HepG2 (cell line): ENCODE measurements around the gene REEP6. TPM values are rescaled to one million over a fixed set of nuclear protein-coding genes. Genes with fewer than 3 reads are reported as not detected.
A peak's percentile ranks its signal among the peaks of the same experiment; 100 is the strongest.

ENCODE experiments used
- HES4 ChIP-seq: sonication (generic); formaldehyde crosslinking; IDR thresholded peaks from 2 replicates; pipeline ENCODE4 v1.9.0; 2021; ENCODE audit warnings: mild to moderate bottlenecking, missing genetic modification reagents, borderline replicate concordance
- PTBP1 ChIP-seq: fragments of 200-400 bp; formaldehyde crosslinking; IDR thresholded peaks from 2 replicates; pipeline ENCODE4 v1.6.1; 2018; ENCODE audit warnings: low read length, low read depth; ENCODE audit not compliant: poor library complexity, severe bottlenecking
- RAD21 ChIP-seq: fragments of 450-650 bp; formaldehyde crosslinking; IDR thresholded peaks from 2 replicates; pipeline ENCODE4 v1.5.0; 2020; ENCODE audit warnings: mild to moderate bottlenecking
- ZBTB10 ChIP-seq: sonication (generic); formaldehyde crosslinking; IDR thresholded peaks from 2 replicates; pipeline ENCODE4 v1.4.0; 2020; ENCODE audit warnings: missing genetic modification reagents, borderline replicate concordance
- ZNF282 ChIP-seq: fragments of 450-650 bp; IDR thresholded peaks from 2 replicates; pipeline ENCODE4 v1.6.1; 2018; ENCODE audit not compliant: partially characterized antibody
- ZNF703 ChIP-seq: sonication (generic); formaldehyde crosslinking; IDR thresholded peaks from 2 replicates; pipeline ENCODE4 v1.5.1; 2020; ENCODE audit warnings: missing genetic modification reagents, mild to moderate bottlenecking, moderate library complexity, borderline replicate concordance
- polyA plus RNA-seq, 8 experiments: library from polyadenylated mRNA; depleted of rRNA in 3 of 8; stranded (reverse) in 7 of 8; unstranded in 1 of 8; fragments of >200 nt; fragmentation: Illumina TruSeq in 4 of 8; extraction: Trizol in 4 of 8; gene quantifications; 2 replicates each; pipeline versions ENCODE4 v1.2.1 to v1.2.3, GENCODE V29; 2011 to 2016; ENCODE audit warnings: low read depth in 4 of 8, missing spikeins in 1 of 8, mixed read lengths in 1 of 8; ENCODE audit not compliant: insufficient read depth in 1 of 8
- total RNA-seq, 5 experiments: library from RNA; depleted of rRNA; stranded (reverse); fragments of >200 nt; fragmentation: Illumina TruSeq; extraction: Trizol; gene quantifications; 2 replicates each; pipeline ENCODE4 v1.2.3, GENCODE V29; 2016; ENCODE audit warnings: low read depth in 1 of 5
- TF ChIP-seq, protein P1 (sequence below): sonication (generic); formaldehyde crosslinking; IDR thresholded peaks from 2 replicates; pipeline ENCODE4 v1.5.1; 2020; ENCODE audit warnings: missing genetic modification reagents, mild to moderate bottlenecking, borderline replicate concordance
- TF ChIP-seq, protein P2 (sequence below): sonication (generic); formaldehyde crosslinking; IDR thresholded peaks from 2 replicates; pipeline ENCODE4 v1.5.1; 2020; ENCODE audit warnings: mild to moderate bottlenecking, missing genetic modification reagents, moderate library complexity
- TF ChIP-seq, protein P3 (sequence below), 2 experiments: sonication (generic) in 1 of 2; formaldehyde crosslinking in 1 of 2; IDR thresholded peaks; 2 replicates each; pipeline versions ENCODE4 v1.6.1 to v1.9.0; 2014 to 2022; ENCODE audit warnings: antibody characterized with exemption in 1 of 2, borderline replicate concordance in 1 of 2, inconsistent platforms in 1 of 2, low read depth in 1 of 2, missing genetic modification reagents in 1 of 2
- TF ChIP-seq, protein P4 (sequence below): sonication (generic); formaldehyde crosslinking; IDR thresholded peaks from 2 replicates; pipeline ENCODE4 v1.4.0; 2020; ENCODE audit warnings: mild to moderate bottlenecking, missing genetic modification reagents

Gene REEP6
- total and polyA plus RNA-seq, 2 of the 13 experiments (the other 11 are each of a cell fraction or from before 2014, with no cell fraction given): 10.0 to 28.8 TPM

GRCh38 chr19:1491114-1491848, at the start of gene REEP6 (continued):
- TF ChIP-seq, protein P1, sequence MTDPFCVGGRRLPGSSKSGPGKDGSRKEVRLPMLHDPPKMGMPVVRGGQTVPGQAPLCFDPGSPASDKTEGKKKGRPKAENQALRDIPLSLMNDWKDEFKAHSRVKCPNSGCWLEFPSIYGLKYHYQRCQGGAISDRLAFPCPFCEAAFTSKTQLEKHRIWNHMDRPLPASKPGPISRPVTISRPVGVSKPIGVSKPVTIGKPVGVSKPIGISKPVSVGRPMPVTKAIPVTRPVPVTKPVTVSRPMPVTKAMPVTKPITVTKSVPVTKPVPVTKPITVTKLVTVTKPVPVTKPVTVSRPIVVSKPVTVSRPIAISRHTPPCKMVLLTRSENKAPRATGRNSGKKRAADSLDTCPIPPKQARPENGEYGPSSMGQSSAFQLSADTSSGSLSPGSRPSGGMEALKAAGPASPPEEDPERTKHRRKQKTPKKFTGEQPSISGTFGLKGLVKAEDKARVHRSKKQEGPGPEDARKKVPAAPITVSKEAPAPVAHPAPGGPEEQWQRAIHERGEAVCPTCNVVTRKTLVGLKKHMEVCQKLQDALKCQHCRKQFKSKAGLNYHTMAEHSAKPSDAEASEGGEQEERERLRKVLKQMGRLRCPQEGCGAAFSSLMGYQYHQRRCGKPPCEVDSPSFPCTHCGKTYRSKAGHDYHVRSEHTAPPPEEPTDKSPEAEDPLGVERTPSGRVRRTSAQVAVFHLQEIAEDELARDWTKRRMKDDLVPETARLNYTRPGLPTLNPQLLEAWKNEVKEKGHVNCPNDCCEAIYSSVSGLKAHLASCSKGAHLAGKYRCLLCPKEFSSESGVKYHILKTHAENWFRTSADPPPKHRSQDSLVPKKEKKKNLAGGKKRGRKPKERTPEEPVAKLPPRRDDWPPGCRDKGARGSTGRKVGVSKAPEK: no peak
- TF ChIP-seq ZNF703 (CRISPR knock-in tag) (peak; percentile 26; the same call in 1 of the 2 replicates), ZNF282 (no peak), HES4 (CRISPR knock-in tag) (0 out of 2 replicates have a peak, but pooled peaks have one; percentile 53), PTBP1 (no peak), ZBTB10 (0 out of 2 replicates have a peak, but pooled peaks have one; percentile 40), RAD21 (CRISPR knock-in tag) (peak; percentile 72)
- TF ChIP-seq, protein P2, sequence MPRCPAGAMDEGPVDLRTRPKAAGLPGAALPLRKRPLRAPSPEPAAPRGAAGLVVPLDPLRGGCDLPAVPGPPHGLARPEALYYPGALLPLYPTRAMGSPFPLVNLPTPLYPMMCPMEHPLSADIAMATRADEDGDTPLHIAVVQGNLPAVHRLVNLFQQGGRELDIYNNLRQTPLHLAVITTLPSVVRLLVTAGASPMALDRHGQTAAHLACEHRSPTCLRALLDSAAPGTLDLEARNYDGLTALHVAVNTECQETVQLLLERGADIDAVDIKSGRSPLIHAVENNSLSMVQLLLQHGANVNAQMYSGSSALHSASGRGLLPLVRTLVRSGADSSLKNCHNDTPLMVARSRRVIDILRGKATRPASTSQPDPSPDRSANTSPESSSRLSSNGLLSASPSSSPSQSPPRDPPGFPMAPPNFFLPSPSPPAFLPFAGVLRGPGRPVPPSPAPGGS (CRISPR knock-in tag): peak; percentile 82; the same call in 1 of the 2 replicates
- TF ChIP-seq, protein P3, sequence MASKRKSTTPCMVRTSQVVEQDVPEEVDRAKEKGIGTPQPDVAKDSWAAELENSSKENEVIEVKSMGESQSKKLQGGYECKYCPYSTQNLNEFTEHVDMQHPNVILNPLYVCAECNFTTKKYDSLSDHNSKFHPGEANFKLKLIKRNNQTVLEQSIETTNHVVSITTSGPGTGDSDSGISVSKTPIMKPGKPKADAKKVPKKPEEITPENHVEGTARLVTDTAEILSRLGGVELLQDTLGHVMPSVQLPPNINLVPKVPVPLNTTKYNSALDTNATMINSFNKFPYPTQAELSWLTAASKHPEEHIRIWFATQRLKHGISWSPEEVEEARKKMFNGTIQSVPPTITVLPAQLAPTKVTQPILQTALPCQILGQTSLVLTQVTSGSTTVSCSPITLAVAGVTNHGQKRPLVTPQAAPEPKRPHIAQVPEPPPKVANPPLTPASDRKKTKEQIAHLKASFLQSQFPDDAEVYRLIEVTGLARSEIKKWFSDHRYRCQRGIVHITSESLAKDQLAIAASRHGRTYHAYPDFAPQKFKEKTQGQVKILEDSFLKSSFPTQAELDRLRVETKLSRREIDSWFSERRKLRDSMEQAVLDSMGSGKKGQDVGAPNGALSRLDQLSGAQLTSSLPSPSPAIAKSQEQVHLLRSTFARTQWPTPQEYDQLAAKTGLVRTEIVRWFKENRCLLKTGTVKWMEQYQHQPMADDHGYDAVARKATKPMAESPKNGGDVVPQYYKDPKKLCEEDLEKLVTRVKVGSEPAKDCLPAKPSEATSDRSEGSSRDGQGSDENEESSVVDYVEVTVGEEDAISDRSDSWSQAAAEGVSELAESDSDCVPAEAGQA (IDR thresholded peaks at IDR 0.05; ENCODE audit: low read depth): no peak
- TF ChIP-seq, protein P3 (CRISPR knock-in tag; IDR thresholded peaks at IDR 0.05; ENCODE audit: borderline replicate concordance): 0 out of 2 replicates have a peak, but pooled peaks have one; percentile 65
- TF ChIP-seq, protein P4, sequence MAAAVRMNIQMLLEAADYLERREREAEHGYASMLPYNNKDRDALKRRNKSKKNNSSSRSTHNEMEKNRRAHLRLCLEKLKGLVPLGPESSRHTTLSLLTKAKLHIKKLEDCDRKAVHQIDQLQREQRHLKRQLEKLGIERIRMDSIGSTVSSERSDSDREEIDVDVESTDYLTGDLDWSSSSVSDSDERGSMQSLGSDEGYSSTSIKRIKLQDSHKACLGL (CRISPR knock-in tag): peak; percentile 66
